CD1c-positive myeloid dendritic cell (primary cell): Measurements from ENCODE around the gene SBDS.
"Not testable (repeated sequence)": the region's sequence is repeated elsewhere in the genome, so short reads cannot be mapped to it uniquely, and the experiment has no call there.

ENCODE experiments used
- DNase-seq: peaks from one replicate; pipeline ENCODE4 v3.0.0-alpha.2; 2016; ENCODE audit errors: extremely low spot score

SBDS gene

GRCh38 chr7:66995050-66995776 is at the start of gene SBDS:
TSS of gene SBDS (minus strand) at chr7:66995586. CDS start at chr7:66995417, 169 bp downstream.
- DNase-seq: peak; percentile 99

GRCh38 chr7:67043559-67043930 is 48.2 kb upstream of the SBDS start:
- DNase-seq: not testable (repeated sequence)

GRCh38 chr7:67042781-67043558 is 47.6 kb upstream of the SBDS start:
- DNase-seq: not testable (repeated sequence)

GRCh38 chr7:67040832-67041231 is 45.4 kb upstream of the SBDS start:
- DNase-seq: not testable (repeated sequence)

- DNase-seq: not testable (repeated sequence)
Observed at GRCh38 chr7:67036432-67037395, 41.3 kb upstream of the SBDS start.

GRCh38 chr7:67033251-67033650 is 37.9 kb upstream of the SBDS start:
- DNase-seq: no peak

- not testable (repeated sequence) for DNase-seq
Observed at GRCh38 chr7:67031685-67032084, 36.3 kb upstream of the SBDS start.

GRCh38 chr7:67025459-67025858 is 30.1 kb upstream of the SBDS start:
- DNase-seq: not testable (repeated sequence)

GRCh38 chr7:67022511-67022910 is 27.1 kb upstream of the SBDS start:
- DNase-seq: no peak

- DNase-seq: no peak
Observed at GRCh38 chr7:67021260-67021659, 25.9 kb upstream of the SBDS start.

- DNase-seq: no peak
Observed at GRCh38 chr7:67019562-67020390, 24.4 kb upstream of the SBDS start.

GRCh38 chr7:67018940-67019339 is 23.6 kb upstream of the SBDS start:
- DNase-seq: no peak

- DNase-seq: not testable (repeated sequence)
Observed at GRCh38 chr7:67017971-67018370, 22.6 kb upstream of the SBDS start.

GRCh38 chr7:67014076-67014622 is 18.8 kb upstream of the SBDS start:
- not testable (repeated sequence) for DNase-seq

GRCh38 chr7:67009677-67010076 is 14.3 kb upstream of the SBDS start:
- DNase-seq: not testable (repeated sequence)

GRCh38 chr7:67008260-67008659 is 12.9 kb upstream of the SBDS start:
- no peak for DNase-seq

GRCh38 chr7:67006965-67007364 is 11.6 kb upstream of the SBDS start:
- DNase-seq: no peak

GRCh38 chr7:67004145-67004544 is 8.8 kb upstream of the SBDS start:
- not testable (repeated sequence) for DNase-seq

- peak; percentile 35 for DNase-seq
Observed at GRCh38 chr7:67000601-67001258, 5.3 kb upstream of the SBDS start.
